ENCODE data around the gene SLC37A4. TPM values are rescaled to one million over a fixed set of nuclear protein-coding genes. Genes with fewer than 3 reads are reported as not detected.

The SLC37A4 gene
- total RNA-seq, 1 donor from 2014 or later: 13.6 TPM

GRCh38 chr11:118979434-118979833, 51.2 kb downstream of the SLC37A4 start:
- Mint-ChIP-seq H3K4me3 (ENCODE audit: unreplicated experiment) (no peak overlapping the region), H3K27ac (ENCODE audit: unreplicated experiment) (no peak overlapping the region), H3K36me3 (ENCODE audit: low read depth) (no peaks in the 10 kb centered on the region), H3K27me3 (ENCODE audit: low read depth) (peaks cover 13% of the 10 kb centered on the region), H3K4me1 (ENCODE audit: low read depth) (no peaks in the 10 kb centered on the region), H3K9me3 (ENCODE audit: low read depth) (no peaks in the 10 kb centered on the region)
- TF ChIP-seq CTCF (IDR thresholded peaks at IDR 0.05): no peak
- no peak for DNase-seq (ENCODE audit: low spot score)

- no peak overlapping the region for H3K27ac Mint-ChIP-seq (ENCODE audit: unreplicated experiment)
- H3K27me3 Mint-ChIP-seq (ENCODE audit: low read depth): peaks cover 13% of the 10 kb centered on the region
- no peak for TF ChIP-seq CTCF (IDR thresholded peaks at IDR 0.05)
- no peaks in the 10 kb centered on the region for H3K9me3 Mint-ChIP-seq (ENCODE audit: low read depth)
- no peaks in the 10 kb centered on the region for H3K4me1 Mint-ChIP-seq (ENCODE audit: low read depth)
- no peaks in the 10 kb centered on the region for H3K36me3 Mint-ChIP-seq (ENCODE audit: low read depth)
- DNase-seq (ENCODE audit: low spot score): no peak
- H3K4me3 Mint-ChIP-seq (ENCODE audit: unreplicated experiment): no peak overlapping the region
Observed at GRCh38 chr11:118975771-118976709, 54.6 kb downstream of the SLC37A4 start.

Small RNA genes lying within 50 kb of the gene (microRNA-seq; reads per million reads assigned to microRNA genes)
- gene MIR3656 (ENCODE audit: borderline number of aligned reads): not detected

Other genes starting within 250 kb of the SLC37A4 start
- gene DDX6, start 239.7 kb downstream of the SLC37A4 start, total RNA-seq: 135 to 156 TPM (median 136 TPM) in 3 replicates
- gene CXCR5, start 147.0 kb downstream of the SLC37A4 start, total RNA-seq: 0.07 to 0.27 TPM in 2 of 3 replicates, not detected in the other
- gene BCL9L, start 105.0 kb downstream of the SLC37A4 start, total RNA-seq: 131 to 145 TPM (median 138 TPM) in 3 replicates
- 0.22 to 0.63 TPM (median 0.38 TPM) in 3 replicates for gene UPK2, start 74.6 kb downstream of the SLC37A4 start, total RNA-seq
- gene FOXR1, start 59.1 kb downstream of the SLC37A4 start, total RNA-seq: not detected in 3 replicates
- 16.6 to 30.0 TPM (median 16.7 TPM) in 3 replicates for gene CENATAC, start 32.7 kb downstream of the SLC37A4 start, total RNA-seq
- gene RPS25, start 12.5 kb downstream of the SLC37A4 start, total RNA-seq: 600 to 777 TPM (median 609 TPM) in 3 replicates
- 73.0 to 78.8 TPM (median 75.0 TPM) in 3 replicates for gene TRAPPC4, start 12.1 kb downstream of the SLC37A4 start, total RNA-seq
- 213 to 227 TPM (median 214 TPM) in 3 replicates for gene HYOU1, start 26.3 kb upstream of the SLC37A4 start, total RNA-seq
- 28.0 to 30.3 TPM (median 30.1 TPM) in 3 replicates for gene VPS11, start 36.9 kb upstream of the SLC37A4 start, total RNA-seq
- gene HMBS, start 54.0 kb upstream of the SLC37A4 start, total RNA-seq: 16.1 to 21.3 TPM (median 16.7 TPM) in 3 replicates
- gene DPAGT1, start 71.0 kb upstream of the SLC37A4 start, total RNA-seq: 37.0 to 58.2 TPM (median 41.2 TPM) in 3 replicates
- 11.8 to 13.2 TPM (median 12.1 TPM) in 3 replicates for gene C2CD2L, start 76.5 kb upstream of the SLC37A4 start, total RNA-seq
- gene HINFP, start 90.7 kb upstream of the SLC37A4 start, total RNA-seq: 16.9 to 22.9 TPM (median 21.9 TPM) in 3 replicates
- gene ABCG4, start 118.2 kb upstream of the SLC37A4 start, total RNA-seq: 0.80 to 2.5 TPM (median 2.0 TPM) in 3 replicates
- gene NLRX1, start 137.8 kb upstream of the SLC37A4 start, total RNA-seq: 13.0 to 20.1 TPM (median 19.2 TPM) in 3 replicates
- gene NHERF4, start 154.6 kb upstream of the SLC37A4 start, total RNA-seq: not detected in 3 replicates
- gene CBL, start 175.5 kb upstream of the SLC37A4 start, total RNA-seq: 17.8 to 25.8 TPM (median 25.5 TPM) in 3 replicates